ENCODE results near the gene UQCRC2.

- TF ChIP-seq POLR2A (IDR thresholded peaks at IDR 0.05) (no peak), CTCF (IDR thresholded peaks at IDR 0.05) (no peak)
Measured at GRCh38 chr16:22004341-22004740, 51.2 kb downstream of the UQCRC2 start.

Measured in lower leg skin (tissue), 3 donors.